Measurements from ENCODE around the gene DIO1.

- TF ChIP-seq YY1 (IDR thresholded peaks at IDR 0.05; ENCODE audit: insufficient read depth, insufficient read length), result no peak
- no peak for TF ChIP-seq SUZ12 (IDR thresholded peaks at IDR 0.05; ENCODE audit: extremely low read depth, insufficient read depth, insufficient read length)
- TF ChIP-seq ZNF274 (IDR thresholded peaks at IDR 0.05; ENCODE audit: low read depth, low read length), result no peak
Observed at GRCh38 chr1:53902235-53903138, 8.5 kb downstream of the DIO1 start.

Measured in NT2/D1 (cell line).